Measurements from ENCODE around the gene TP63.

- TF ChIP-seq CTCF (IDR thresholded peaks at IDR 0.05; ENCODE audit: low read depth, low read length) = no peak
- TF ChIP-seq MAX (IDR thresholded peaks at IDR 0.05; ENCODE audit: low read depth, low read length) = no peak
- TF ChIP-seq POLR2A (IDR thresholded peaks at IDR 0.05; ENCODE audit: extremely low read depth, insufficient read length) = no peak
Measured at GRCh38 chr3:189772584-189772983, 141.4 kb downstream of the TP63 start.
